HUES48 (cell line): ENCODE results near the gene LYL1.

Experiments
- H3K27ac ChIP-seq: one replicate; pipeline ENCODE4 v1.7.0; 2013; ENCODE audit warnings: low read depth, low read length, inconsistent platforms
- H3K27me3 ChIP-seq: 2 replicates; pipeline ENCODE4 v1.6.1; 2013; ENCODE audit warnings: mild to moderate bottlenecking, low read length; ENCODE audit not compliant: control insufficient read depth, insufficient read depth
- H3K36me3 ChIP-seq: 2 replicates; pipeline ENCODE4 v1.6.1; 2013; ENCODE audit warnings: low read length; ENCODE audit not compliant: control insufficient read depth, insufficient read depth
- H3K4me1 ChIP-seq: 2 replicates; pipeline ENCODE4 v1.6.1; 2013; ENCODE audit warnings: mild to moderate bottlenecking, low read length; ENCODE audit not compliant: control insufficient read depth, insufficient read depth
- H3K4me3 ChIP-seq: 2 replicates; pipeline ENCODE4 v1.5.1; 2013; ENCODE audit warnings: mild to moderate bottlenecking, low read depth, low read length
- H3K9ac ChIP-seq: 2 replicates; pipeline ENCODE4 v1.6.1; 2013; ENCODE audit warnings: mild to moderate bottlenecking, low read depth, low read length, moderate library complexity
- H3K9me3 ChIP-seq: 2 replicates; pipeline ENCODE4 v1.6.1; 2013; ENCODE audit warnings: low read length; ENCODE audit not compliant: control insufficient read depth, insufficient read depth

Gene LYL1

DNA sequence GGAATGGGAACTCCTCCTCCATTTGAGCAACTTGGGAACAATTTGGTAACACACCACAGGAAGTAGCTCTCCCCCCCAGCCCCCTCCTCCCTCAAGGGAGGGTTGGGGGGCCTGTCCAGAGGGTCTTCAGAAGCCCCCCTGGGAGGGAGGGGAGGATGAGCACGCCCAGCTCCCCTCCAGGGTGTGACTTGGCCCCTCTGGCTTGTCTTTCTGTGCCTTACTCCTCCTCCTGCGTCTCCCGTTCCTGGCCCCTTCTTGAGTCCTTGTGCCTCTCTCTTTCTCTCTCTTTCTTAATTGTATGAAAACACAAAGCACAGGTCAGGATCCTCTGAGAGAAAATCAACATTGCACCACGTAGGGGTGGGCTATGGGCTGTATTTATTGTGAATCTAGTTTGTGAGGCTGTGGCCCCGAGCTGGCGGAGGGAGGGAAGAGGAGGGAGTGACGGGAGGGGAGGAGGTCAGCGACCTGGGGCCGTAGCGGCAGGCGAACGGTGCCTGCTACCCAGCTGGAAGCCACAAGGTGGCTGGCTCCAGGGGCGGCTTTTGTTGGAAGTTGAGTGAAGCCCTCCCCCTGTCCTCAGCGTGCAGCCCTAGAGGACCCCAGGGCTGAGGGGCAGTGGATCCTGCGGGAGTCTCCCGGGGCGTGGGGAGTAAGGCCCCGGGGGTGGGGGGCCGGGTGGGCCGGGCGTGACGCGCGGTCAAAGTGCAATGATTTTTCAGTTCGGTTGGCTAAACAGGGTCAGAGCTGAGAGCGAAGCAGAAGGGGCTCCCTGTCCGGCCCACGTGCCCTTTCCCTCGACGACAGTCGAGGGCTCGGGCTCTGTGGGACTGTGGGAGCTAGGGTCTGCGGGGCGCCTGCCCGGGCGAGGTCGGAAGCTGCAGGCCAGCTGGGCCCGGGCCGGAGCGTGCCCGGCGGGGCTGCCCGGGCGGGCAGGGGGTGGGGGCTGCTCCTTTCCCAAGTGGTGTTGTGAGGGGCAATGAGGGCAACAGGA is 6.4 kb downstream of the LYL1 start:
- Histone ChIP-seq H3K4me1 (peaks cover 30% of the 10 kb centered on the region), H3K27me3 (peaks cover 92% of the 10 kb centered on the region), H3K27ac (no peak overlapping the region), H3K36me3 (no peaks in the 10 kb centered on the region), H3K4me3 (peak overlapping the region; percentile 60), H3K9me3 (no peaks in the 10 kb centered on the region), H3K9ac (peak overlapping the region; percentile 33; the same call in 1 of the 2 replicates)

DNA sequence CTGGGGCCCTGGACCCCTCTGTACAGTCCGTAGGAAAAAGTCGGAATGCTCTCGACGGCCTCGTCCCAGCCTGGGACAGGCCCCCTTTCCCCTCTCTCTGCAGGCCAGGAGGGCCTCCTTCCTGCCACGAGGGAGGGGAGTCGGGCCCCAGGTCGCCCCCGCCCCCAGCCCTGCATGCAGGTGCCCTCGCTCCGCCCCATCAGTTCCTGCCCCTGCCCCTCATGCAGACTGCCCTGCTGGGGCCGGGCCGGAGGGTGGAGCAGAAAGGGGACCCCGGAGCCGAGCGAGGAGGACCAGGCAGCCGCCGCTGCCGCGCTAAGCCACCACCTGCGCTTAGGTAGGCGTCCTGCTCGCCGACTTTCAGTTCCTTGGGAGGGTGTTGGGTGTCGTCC is 7.3 kb downstream of the LYL1 start:
- Histone ChIP-seq H3K4me1 (peaks cover 35% of the 10 kb centered on the region), H3K27ac (peak overlapping the region; percentile 12), H3K27me3 (peaks cover 84% of the 10 kb centered on the region), H3K36me3 (no peaks in the 10 kb centered on the region), H3K4me3 (peak overlapping the region; percentile 60), H3K9me3 (no peaks in the 10 kb centered on the region), H3K9ac (no peak overlapping the region)

DNA sequence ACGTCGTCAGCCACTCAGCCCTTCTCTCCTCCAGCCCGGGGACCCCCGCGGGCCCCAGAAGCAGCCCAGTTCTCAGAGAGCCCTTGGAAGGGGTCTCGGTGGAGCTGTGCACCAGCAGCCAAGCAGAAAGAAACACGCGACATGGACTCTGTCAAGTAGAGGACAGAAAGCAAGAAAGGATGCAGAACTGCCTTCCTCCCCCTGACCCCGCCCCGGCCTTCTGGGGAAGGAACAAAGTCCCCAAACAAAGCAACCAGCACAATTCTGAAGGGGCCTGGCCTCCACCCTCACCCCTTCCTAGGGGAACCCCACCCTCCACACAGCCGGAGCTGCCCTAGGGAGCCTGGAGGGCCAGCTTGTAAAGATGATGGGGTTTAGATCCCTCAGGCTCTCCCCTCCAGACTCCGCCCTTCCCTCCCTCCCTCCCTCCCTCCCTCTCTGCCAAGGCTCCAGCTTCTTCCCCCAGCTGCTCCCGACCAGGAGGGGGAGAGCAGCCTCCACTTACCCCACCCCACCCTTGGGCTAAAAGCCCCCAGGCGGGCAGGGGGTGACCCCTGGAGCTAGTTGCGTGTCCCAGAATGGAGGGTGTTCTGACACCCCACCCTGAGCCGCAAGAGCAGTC is 7.8 kb downstream of the LYL1 start:
- Histone ChIP-seq H3K27ac (peak overlapping the region; percentile 12), H3K4me3 (peak overlapping the region; percentile 60), H3K27me3 (peaks cover 78% of the 10 kb centered on the region), H3K9ac (no peak overlapping the region), H3K9me3 (no peaks in the 10 kb centered on the region), H3K36me3 (no peaks in the 10 kb centered on the region), H3K4me1 (peaks cover 35% of the 10 kb centered on the region)

DNA sequence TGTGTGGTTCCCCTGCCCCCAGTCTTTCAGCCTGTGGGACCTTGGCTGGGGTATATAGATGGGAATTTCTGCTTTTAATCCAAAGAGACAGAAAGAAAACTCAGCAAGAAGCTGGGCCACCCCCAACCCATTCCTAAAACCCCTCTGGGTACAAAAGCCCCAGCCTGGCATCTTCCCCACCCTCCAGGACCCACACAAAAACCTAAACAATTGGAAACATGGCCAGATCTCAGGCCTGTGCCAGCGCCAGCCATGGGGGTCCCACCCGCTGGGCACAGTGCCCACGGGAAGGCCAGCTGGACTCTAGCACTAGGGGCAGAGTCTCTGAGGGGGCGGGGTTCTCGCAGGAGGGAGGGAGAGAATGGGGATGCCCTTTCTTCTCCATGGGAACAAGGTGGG is 8.6 kb downstream of the LYL1 start:
- no peak overlapping the region for H3K9ac ChIP-seq
- H3K27ac ChIP-seq, result no peak overlapping the region
- H3K36me3 ChIP-seq, result no peaks in the 10 kb centered on the region
- H3K9me3 ChIP-seq, result no peaks in the 10 kb centered on the region
- no peak overlapping the region for H3K4me3 ChIP-seq
- peaks cover 71% of the 10 kb centered on the region for H3K27me3 ChIP-seq
- H3K4me1 ChIP-seq, result peaks cover 35% of the 10 kb centered on the region

DNA sequence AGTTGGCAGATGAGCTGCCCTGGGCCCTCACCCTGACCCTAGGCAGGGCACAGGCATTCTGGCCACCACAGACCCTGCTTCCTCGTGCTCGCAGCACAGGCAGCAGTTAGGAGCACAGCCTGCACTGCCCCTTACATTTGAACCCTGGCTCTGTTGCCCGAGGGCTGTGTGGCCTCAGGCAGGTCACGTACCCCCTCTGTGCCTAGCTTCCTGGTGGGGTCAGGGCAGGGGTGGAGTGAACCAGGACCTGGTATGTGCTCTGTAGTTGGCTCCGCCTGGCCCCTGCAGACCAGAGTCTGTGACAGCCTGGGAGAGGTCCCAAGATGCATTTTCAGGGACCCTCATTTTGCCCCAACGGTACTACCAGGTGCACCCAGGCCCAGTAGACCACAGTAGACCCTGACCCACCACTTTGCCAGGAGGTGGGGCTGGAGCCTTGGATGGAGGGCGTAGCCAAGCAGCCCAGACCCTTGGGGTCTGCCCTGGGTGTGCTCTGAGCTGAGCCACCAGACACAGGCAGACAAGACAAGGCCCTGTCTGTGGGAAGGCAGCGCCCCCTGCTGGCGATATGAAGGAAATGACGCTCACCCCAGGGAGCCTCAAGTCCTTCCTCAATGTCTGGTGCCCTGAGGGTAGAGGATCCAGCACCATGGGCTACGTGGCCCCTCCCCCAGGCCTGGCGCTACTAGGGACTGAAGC is 9.1 kb downstream of the LYL1 start:
- H3K36me3 ChIP-seq, result no peaks in the 10 kb centered on the region
- H3K27me3 ChIP-seq, result peaks cover 65% of the 10 kb centered on the region
- H3K9ac ChIP-seq, result no peak overlapping the region
- no peaks in the 10 kb centered on the region for H3K9me3 ChIP-seq
- H3K4me3 ChIP-seq, result no peak overlapping the region
- H3K27ac ChIP-seq, result no peak overlapping the region
- peaks cover 35% of the 10 kb centered on the region for H3K4me1 ChIP-seq

DNA sequence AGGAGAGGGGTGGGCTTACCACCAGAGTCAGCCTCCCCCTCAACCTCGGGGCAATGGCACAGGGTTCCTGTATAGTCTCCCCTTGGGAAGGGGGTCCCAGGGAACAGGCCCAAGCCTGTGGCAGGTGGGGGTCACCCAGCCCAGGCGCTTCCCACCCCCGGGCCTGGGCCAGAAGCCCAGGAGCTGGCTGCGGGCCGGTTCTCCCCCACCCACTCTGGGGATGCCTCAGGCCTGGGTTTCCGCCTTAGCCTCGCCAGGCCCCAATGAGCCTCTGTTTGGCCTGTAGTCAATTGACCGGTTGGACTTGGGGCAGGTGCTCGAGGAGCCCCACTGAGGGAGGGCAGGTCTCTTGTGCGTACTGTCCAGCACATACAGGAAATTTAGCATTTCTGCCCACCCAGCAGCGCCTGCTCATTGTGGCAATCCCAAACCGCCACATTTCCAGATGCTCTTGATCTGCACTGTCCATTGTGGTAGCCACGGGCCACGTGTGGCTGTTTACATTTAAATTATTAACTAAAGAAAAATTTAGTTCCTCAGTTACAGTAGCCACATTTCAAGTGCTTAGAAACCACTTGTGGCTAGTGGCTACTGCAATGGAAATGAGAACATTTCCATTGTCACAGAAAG is 9.9 kb downstream of the LYL1 start:
- Histone ChIP-seq H3K4me3 (no peak overlapping the region), H3K27me3 (peaks cover 57% of the 10 kb centered on the region), H3K9ac (no peak overlapping the region), H3K4me1 (peaks cover 35% of the 10 kb centered on the region), H3K9me3 (no peaks in the 10 kb centered on the region), H3K36me3 (no peaks in the 10 kb centered on the region), H3K27ac (no peak overlapping the region)

DNA sequence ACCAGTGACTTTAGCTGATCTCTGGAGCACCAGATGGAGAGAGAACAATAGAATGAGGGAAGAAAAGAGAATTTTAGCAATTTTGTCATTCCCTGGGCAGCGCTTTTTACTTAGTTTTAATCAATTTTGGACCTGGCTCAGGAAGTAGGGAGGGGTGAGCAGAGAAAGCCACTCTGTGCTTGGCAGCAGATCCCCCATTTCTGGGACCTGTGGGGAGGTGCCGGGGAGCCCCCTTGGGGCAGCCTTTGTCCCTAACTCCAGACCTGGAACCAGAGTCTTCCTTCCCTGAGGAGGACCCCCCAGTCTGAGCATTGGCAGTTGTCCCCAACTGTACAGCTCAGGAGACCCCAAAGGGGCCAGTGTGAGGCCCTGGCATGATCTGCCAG is 10.5 kb downstream of the LYL1 start:
- peaks cover 51% of the 10 kb centered on the region for H3K27me3 ChIP-seq
- H3K36me3 ChIP-seq, result no peaks in the 10 kb centered on the region
- H3K27ac ChIP-seq, result no peak overlapping the region
- H3K9me3 ChIP-seq, result no peaks in the 10 kb centered on the region
- peaks cover 35% of the 10 kb centered on the region for H3K4me1 ChIP-seq
- H3K9ac ChIP-seq, result no peak overlapping the region
- H3K4me3 ChIP-seq, result no peak overlapping the region

DNA sequence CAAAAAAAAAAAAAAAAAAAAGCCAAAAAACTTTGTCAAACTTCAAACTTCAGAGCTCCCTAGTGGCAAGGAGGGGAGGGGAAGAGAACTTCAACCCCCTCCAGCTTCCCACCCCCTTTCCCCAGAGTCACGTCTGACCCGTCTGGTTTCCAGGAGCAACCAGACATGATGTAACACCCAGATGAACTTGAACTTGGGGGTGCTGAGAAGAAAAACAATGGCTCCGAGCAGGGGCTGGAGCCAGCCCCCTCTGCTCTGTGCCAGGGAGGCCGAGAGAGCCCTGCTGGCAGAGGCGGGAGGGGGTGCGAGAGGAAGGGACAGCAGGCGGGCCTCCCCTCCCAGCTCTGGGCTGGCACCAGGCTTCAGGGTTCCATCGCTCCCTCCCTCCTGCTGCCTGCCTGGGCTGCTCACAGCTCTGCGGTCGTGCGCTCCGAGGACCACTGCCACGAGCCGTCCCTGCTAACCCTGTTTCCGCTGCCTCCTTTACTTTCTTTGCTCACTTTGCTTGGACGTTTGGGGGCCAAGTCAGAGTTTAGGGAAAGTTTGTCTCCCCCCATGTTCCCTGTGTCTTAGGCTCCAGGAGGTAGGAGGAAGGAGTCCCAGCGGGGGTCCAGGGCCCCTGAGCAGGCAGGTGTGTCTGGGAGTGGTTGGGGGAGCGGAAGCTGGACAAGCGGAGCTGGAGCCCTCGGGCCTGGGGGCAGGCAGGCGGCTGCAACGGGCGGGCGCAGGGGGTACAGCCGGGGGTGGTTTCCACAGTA is 11.1 kb downstream of the LYL1 start:
- H3K4me3 ChIP-seq, result no peak overlapping the region
- H3K27ac ChIP-seq, result no peak overlapping the region
- no peak overlapping the region for H3K9ac ChIP-seq
- H3K4me1 ChIP-seq, result peaks cover 35% of the 10 kb centered on the region
- no peaks in the 10 kb centered on the region for H3K9me3 ChIP-seq
- no peaks in the 10 kb centered on the region for H3K36me3 ChIP-seq
- peaks cover 45% of the 10 kb centered on the region for H3K27me3 ChIP-seq

DNA sequence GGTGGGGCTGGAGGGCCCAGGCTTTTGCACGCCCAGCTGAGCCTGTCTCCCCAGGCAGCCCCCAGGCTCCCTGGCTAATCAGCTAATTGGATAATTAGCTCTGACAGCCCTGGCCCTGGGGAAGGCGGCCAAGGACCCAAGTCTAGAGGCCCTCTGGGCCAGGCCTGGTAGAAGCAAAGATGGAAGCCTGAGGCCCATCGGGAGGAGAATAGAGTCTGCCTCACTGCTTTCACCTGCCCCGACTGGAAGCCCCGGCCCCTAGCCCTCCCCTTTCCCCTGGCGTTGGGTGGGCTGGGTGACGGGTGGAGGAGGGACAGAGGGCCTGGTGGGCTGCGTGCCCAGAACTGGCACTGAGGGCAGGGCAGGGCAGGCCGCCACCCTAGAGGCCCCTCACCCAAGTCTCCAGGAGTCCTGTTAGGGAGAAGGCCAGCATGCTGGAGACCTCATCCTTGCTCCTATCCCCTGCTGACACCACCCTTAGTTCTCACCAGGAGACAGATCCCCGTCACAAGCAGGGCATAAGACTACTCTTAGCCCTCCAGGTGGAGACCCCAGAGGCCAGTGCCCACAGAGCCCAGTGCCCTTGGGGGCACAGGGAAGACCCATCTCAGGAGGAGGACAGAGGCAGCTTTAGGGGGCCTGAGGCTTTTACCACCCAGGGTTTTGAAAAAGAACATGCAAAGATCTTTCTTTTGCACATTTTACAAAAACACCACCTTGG is 12.0 kb downstream of the LYL1 start:
- no peaks in the 10 kb centered on the region for H3K36me3 ChIP-seq
- H3K4me3 ChIP-seq, result no peak overlapping the region
- no peak overlapping the region for H3K27ac ChIP-seq
- H3K4me1 ChIP-seq, result peaks cover 30% of the 10 kb centered on the region
- peaks cover 38% of the 10 kb centered on the region for H3K27me3 ChIP-seq
- H3K9me3 ChIP-seq, result no peaks in the 10 kb centered on the region
- H3K9ac ChIP-seq, result no peak overlapping the region
